ENCODE results near the gene BEND7.
"Not testable (repeated sequence)": the region's sequence is repeated elsewhere in the genome, so short reads cannot be mapped to it uniquely, and the experiment has no call there.

The BEND7 gene

DNA sequence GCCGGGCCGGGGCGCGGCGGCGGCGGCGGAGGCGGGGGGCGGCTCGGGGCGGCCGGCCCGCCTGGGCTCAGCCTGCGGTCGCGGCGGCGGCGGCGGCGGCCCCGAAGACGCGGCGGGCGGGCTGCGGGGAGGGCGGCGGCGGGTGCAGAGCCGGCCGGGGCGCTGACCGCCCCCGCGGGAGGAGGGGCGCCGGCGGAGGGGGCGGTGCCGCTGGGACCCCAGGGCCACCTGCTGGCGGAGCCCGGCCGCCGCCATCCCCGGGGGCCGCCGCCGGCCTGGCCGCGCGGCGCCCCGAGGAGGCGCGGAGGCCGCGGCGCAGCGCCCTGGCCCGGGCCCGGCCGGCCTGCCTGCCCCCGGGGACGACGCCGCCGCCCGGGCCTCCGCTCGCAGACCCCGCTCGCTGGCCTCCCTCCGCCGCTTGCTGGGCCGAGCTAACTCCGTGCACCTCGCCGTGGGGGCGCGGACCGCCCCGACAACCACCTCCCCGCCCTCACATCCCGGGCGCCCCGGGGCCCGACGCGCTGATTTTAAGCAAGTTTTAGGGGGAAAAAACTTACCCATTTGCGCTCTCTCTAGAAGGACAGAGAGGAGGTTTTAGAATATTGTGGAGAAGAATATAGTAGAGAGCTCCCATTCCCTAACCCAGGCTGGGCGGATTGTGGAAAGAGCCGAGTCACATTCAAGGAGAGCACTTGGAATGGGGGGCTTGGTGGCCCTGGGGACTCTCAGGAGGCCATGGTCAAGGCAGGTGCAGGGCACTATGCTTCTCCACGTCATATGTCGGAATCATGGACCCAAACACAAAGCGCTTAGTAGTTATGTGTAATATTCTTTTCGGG lies at the start of gene BEND7:
Gene BEND7, minus strand, starts transcription at position 140 of the 839 bp plus-strand sequence. CDS start 481 bp downstream, outside the sequence.
- no peak for DNase-seq

DNA sequence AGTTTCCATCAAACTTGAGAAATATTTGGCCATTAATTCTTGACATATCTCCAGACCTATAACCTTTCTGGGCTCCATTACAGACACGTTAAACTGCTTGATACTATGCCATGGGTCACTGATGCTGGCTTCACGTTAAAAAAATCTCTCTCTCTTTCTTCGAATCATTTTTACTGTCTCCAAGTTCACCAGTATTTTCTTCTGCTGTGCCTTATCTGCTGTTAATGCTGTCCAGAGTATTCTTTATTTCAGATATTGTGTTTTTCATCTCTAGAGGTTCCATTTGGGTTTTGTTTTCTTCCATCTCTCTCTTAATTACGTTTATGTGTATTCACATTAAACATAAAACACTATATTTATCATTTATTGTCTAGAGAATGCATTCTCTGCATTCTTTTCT lies 45.1 kb upstream of the BEND7 start:
- no peak for DNase-seq

GRCh38 chr10:13571541-13571940 lies 42.7 kb upstream of the BEND7 start:
- DNase-seq: no peak

GRCh38 chr10:13567030-13567429 lies 38.2 kb upstream of the BEND7 start:
- no peak for DNase-seq

DNA sequence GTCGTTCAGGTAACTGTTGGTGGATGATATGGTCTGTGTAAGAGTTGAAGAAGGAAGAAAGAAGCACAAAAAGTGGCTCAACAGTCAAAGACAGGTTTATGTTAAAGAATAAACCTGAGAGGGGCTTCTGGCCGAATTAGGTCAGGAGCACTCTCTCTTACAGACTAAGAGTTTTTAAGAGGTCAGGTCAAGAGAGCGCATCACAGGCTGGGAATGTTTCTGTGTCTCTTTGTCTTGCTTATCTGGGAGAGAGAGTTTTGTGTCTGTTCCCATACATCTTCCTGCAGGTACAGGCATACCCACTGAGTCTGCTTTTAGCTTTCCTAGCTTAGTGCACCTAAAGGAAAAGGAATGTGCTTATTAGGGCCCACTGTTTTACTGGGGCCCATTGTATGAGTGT lies 35.8 kb upstream of the BEND7 start:
- DNase-seq: no peak

DNA sequence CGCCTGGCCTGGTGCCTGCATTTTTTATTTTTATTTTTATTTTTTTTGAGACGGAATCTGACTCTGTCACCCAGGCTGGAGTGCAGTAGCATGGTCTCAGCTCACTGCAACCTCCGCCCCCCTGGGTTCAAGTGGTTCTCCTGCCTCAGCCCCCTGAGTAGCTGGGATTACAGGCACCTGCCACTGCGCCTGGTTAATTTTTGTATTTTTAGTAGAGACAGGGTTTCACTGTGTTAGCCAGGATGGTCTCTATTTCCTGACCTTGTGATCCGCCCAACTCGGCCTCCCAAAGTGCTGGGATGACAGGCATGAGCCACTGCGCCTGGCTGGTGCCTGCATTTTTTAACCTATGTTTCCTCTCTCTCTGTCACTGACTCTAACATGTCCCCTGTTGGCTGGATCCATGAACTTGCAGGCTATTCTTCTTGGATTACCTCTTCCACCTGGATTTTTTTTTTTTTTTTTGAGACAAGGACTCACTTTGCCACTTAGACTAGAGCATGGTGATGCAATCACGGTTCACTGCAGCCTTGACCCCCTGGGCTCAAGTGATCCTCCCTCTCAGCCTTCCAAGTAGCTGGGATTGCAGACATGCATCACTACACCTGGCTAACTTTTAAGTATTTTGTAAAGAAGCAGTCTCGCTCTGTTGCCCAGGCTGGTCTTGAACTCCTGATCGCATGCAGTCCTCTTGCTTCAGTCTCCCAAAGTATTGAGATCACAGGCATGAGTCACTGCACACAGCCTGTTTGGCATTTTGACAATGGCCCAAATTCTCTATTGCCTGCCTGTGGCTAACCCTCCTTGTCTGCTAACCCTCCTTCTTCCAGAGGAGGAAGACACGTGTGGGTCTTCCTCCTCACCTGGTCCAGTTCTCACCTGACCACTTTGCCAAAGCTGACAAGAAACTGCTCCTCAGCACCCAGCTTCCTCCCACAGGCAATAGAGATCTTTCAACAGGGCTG lies 34.9 kb upstream of the BEND7 start:
- no peak for DNase-seq

- no peak for DNase-seq
Observed at GRCh38 chr10:13560597-13560996, 31.8 kb upstream of the BEND7 start.

GRCh38 chr10:13559124-13559700 lies 30.4 kb upstream of the BEND7 start:
- no peak for DNase-seq

DNA sequence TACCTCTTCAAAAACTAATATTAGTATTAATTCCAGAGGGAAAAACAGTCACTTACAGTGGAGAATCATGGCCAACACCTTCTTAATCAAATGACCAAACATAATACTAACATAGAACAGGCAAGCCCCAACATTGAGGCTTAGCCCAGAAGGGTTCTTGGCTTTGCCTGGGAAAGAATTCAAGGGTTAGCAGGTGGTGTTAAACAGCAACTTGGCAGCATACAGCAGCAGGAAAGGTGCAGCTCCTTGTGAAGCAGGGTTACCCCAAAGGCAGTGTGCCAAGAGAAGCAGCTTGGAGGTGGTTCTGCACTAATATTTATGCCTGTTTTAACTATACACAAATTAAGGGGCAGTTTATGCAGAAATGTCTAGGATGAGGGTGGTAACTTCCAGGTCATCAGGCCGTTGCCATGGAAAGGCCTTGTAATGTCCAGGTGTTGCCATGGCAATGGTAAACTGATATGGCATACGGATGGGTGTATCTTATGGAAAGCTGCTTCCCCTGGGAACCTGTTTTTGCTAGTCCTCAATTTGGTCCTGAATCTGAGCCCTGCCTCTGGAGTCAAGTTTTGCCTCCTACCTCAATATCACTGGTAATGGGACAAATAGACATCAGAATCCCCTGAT lies 27.2 kb upstream of the BEND7 start:
- peak in 1 of 2 experiments; percentile 19 for DNase-seq

DNA sequence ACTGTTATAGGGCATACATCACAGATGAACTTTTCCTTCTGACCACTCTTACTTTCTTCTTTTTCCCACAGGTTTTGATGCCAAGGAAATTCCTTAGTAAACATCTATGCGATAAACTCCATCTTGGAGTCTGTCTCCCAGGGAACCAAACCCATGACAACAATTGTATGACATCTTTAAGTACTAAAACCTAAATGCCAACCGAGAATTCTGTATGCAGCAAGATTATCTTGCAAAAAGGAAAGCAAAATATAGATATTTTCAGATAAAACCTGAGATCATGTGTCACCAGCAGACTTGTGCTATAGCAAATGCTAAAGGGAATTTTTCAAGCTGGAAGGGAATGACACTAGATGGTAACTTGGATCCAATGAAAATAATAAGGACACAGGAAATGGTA lies 22.0 kb upstream of the BEND7 start:
- DNase-seq: no peak

DNA sequence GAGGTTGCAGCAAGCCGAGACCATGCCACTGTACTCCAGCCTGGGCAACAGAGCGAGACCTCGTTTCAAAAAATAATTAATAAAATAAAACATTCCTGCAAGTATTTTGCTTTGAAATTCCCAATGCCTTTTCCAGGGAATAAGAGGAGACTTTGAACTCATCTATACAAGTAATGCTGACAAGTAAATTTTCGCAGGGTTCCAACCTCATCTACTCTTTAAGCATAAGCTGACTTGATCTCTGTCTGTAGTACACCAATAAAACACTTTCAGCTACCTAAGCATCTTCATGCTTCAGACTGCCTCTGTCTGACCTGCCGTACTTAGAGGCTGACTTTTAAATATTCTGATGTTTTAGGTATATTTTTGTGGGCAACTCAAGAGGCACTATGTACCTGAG lies 13.7 kb upstream of the BEND7 start:
- DNase-seq: no peak

GRCh38 chr10:13537985-13538384 lies 9.2 kb upstream of the BEND7 start:
- not testable (repeated sequence) for DNase-seq

DNA sequence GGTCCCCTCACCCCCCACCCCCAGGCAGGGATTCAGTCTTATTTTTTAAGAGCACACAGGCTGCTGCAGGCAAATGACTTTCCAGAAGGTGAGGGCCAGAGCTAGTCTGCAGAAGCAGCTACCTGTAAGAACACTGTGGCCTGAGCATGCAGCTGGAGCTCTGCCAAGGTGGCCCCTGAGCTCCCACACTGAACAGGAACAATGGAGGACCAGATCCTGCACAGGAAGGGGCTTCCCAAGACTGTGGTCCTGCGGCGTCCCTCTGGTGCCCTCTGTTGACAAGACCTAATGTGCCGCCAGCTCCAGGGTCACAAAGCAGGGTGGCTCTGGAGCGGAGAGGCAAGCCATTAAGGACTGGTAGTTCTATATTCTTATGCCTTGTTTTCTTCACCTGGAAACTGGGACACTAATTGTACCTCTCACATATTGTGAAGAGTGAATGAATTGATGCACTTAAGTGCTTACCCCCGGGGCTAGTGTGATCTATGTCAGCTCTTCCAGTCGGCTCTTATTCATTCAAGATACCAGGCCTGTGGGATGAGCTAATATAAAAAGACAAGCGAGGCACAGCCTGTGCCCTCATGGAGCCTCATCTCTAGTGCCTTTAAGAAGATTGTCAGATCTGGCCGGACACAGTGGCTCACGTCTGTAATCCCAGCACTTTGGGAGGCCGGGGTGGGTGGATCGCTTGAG lies 8.0 kb upstream of the BEND7 start:
- no peak for DNase-seq

DNA sequence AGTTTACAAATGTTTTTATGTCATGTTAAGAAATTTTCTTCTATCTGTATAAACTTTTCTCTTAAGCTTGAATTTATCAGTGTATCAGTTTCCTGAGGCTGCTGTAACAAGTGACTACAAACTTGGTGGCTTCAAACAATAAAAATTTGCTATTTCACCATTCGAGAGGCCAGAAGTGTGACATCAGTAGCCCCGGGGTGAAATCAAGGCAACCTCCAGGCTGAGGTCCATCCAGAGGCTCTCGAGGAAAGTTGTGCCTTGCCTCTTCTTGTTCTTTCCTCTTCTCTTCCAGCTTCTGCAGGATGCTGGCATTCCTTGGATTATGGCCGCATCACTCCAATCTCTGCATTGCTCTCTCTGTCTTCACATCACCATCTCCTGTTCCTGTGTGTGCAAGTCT lies 6.5 kb upstream of the BEND7 start:
- no peak for DNase-seq

DNA sequence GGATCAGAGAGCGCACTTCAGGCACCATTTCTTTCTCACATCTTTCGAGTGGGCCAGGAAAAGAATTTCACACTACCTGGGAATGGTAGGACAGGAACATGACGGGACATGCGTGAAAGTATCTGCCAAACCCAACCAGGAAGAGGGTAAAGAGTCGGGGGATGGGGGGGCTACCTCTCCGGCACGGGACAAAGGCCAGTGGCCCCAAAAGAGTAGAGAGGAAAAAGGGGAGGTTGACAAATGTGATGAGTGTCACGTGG lies 830 bp upstream of the BEND7 start:
- no peak for DNase-seq

GRCh38 chr10:13528123-13528874 lies 515 bp downstream of the BEND7 start:
- DNase-seq: no peak

GRCh38 chr10:13527864-13528122 lies 1.0 kb downstream of the BEND7 start:
- no peak for DNase-seq

- no peak for DNase-seq
Observed at GRCh38 chr10:13526948-13527863, 1.6 kb downstream of the BEND7 start.

DNA sequence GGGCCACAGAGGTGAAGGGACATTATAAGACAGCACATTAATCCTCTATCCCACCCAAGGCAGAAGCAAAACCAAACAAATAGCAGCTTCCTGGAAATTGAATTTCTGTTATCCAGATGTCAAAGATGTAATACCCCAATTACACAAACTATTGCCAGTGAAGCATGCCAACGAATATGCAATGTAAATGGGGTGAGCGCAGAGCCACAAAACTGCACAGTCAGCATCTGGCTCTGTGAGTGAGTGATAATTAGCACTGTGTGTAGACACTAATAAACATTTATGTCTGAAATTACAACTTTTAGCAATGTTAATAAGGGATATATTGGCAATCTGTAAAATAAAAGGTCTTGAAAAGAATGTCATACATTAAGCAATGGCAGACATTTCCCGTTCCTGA lies 3.2 kb downstream of the BEND7 start:
- DNase-seq: no peak

- no peak for DNase-seq
Observed at GRCh38 chr10:13521026-13521425, 7.8 kb downstream of the BEND7 start.

- no peak for DNase-seq
Observed at GRCh38 chr10:13520194-13520593, 8.6 kb downstream of the BEND7 start.
